ENCODE data around the gene MAN1A1.

Gene MAN1A1

DNA sequence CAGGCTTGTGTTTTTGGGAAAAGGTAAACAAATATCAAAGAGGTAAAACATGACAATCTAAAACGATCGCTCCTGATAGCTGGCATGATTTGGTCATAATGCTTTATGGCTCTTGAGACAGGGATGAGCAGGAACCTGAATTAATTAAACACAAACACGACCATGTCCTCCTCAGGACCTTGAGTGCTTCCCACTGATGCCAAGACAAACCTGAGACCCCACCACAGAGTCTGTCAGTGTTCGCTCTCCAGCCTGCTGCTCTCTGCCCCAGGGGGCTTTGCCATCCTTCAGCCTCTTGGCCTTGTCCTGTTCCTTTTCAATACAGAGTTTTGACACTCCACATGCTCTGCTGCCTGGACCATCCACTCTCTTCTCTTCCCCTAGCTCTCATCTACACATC, 119.4 kb downstream of the MAN1A1 start:
- CTCF ChIA-PET: interaction anchor here (1.5 kb wide), 1 partner anchor 121 kb away, joined by 3 read pairs; no protein-coding TSS in a partner anchor
- no peak overlapping the region for H3K27ac Mint-ChIP-seq
- H3K4me1 Mint-ChIP-seq: no peaks in the 10 kb centered on the region
- no peaks in the 10 kb centered on the region for H3K9me3 Mint-ChIP-seq
- no peak for DNase-seq
- no peaks in the 10 kb centered on the region for H3K36me3 Mint-ChIP-seq
- no peaks in the 10 kb centered on the region for H3K27me3 Mint-ChIP-seq
- H3K4me3 Mint-ChIP-seq: no peak overlapping the region

DNA sequence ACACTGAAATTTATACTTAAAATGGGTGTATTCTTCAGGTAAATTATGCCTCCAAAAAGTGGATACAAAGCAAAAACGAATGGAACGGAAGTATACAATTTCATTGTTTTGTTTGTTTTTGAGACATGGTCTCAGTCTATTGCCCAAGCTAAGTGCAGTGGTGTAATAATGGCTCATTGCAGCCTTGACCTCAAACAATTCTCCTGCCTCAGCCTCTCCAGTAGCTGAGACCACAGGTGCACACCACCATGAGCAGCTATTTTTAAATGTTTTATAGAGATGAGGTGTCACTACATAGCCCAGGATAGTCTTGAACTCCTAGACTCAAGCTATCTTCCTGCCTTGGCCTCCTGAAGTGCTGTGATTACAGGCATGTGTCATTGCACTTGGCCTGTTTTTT, 122.2 kb downstream of the MAN1A1 start:
- no peaks in the 10 kb centered on the region for H3K27me3 Mint-ChIP-seq
- no peaks in the 10 kb centered on the region for H3K4me1 Mint-ChIP-seq
- no peaks in the 10 kb centered on the region for H3K9me3 Mint-ChIP-seq
- CTCF ChIA-PET: no interaction called here
- DNase-seq: no peak
- H3K36me3 Mint-ChIP-seq: no peaks in the 10 kb centered on the region
- no peak overlapping the region for H3K4me3 Mint-ChIP-seq
- H3K27ac Mint-ChIP-seq: no peak overlapping the region

DNA sequence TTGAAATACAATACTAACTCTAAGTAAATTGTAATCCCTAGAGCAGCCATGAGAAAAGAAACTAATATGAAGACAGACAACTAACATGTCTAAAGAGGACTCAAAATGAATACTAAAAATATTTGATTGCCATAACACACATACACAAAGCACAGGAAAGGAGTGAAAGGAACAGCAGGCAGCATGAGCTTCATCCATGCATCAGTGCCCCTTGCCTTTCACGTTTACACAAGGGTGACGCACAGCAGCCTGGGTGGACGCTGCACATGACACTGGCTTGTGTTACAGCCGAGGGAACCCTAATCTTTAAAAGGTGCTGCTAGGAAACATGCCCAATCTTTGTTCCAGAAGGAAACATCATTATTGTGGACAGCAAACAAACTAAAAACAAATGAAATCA, 123.5 kb downstream of the MAN1A1 start:
- H3K27ac Mint-ChIP-seq: no peak overlapping the region
- CTCF ChIA-PET: no interaction called here
- H3K4me3 Mint-ChIP-seq: no peak overlapping the region
- no peaks in the 10 kb centered on the region for H3K27me3 Mint-ChIP-seq
- H3K36me3 Mint-ChIP-seq: no peaks in the 10 kb centered on the region
- H3K9me3 Mint-ChIP-seq: no peaks in the 10 kb centered on the region
- no peaks in the 10 kb centered on the region for H3K4me1 Mint-ChIP-seq
- no peak for DNase-seq

DNA sequence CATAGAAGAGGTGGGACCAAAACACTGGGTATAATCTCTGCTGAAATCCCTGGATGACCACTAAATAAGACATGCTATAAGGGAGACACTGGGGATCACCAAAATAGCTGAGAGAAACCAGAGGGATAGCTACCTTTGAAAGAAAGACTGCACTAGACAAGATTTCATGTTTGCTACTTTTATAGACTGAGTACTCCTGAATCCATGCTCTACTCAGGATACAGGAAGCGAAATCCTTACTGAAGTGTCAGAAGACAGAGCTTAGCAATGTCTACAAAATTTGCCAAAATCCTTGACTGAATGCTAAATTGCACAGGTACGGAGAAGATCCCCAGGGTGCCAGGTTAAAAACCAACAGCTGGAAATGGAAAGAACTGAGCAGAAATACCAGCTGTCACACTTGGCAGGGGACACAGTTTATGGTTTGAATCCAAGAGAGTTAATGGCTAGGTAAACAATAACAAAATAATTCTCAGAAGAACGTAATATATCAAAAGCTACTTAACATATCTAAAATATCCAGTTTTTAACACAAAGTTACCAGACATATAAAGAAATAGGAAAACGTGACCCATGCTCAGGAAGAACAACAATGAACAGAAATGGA, 125.4 kb downstream of the MAN1A1 start:
- Mint-ChIP-seq H3K4me3 (no peak overlapping the region), H3K9me3 (no peaks in the 10 kb centered on the region), H3K4me1 (no peaks in the 10 kb centered on the region), H3K27ac (no peak overlapping the region), H3K36me3 (no peaks in the 10 kb centered on the region), H3K27me3 (no peaks in the 10 kb centered on the region)
- DNase-seq: no peak
- CTCF ChIA-PET: no interaction called here

- Mint-ChIP-seq H3K36me3 (no peaks in the 10 kb centered on the region), H3K4me1 (no peaks in the 10 kb centered on the region), H3K27me3 (no peaks in the 10 kb centered on the region), H3K9me3 (no peaks in the 10 kb centered on the region), H3K4me3 (no peak overlapping the region), H3K27ac (no peak overlapping the region)
- CTCF ChIA-PET: no interaction called here
- no peak for DNase-seq
Measured at GRCh38 chr6:119220452-119220851, 129.1 kb downstream of the MAN1A1 start.

DNA sequence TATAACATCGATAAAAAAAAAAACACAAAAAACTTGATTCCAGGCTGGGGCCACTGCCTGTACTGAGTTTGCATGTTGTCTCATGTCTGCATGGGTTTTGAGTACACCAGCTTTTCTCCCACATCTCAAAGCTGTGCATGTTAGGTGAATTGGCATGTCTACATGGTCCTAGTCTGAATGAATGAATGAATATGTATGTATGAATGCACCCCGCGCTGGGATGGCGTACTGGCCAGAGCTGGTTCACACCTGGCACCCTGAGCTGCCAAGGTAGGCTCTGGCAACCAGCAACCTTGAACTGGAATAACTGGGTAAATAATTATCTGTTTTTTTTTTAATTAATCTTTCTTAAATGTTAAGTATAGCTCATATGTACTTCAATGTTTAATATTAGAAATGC, 131.0 kb downstream of the MAN1A1 start:
- Mint-ChIP-seq H3K9me3 (no peaks in the 10 kb centered on the region), H3K27ac (no peak overlapping the region), H3K4me3 (no peak overlapping the region), H3K36me3 (no peaks in the 10 kb centered on the region), H3K4me1 (no peaks in the 10 kb centered on the region), H3K27me3 (no peaks in the 10 kb centered on the region)
- CTCF ChIA-PET: no interaction called here
- DNase-seq: no peak

- DNase-seq: no peak
- no peaks in the 10 kb centered on the region for H3K4me1 Mint-ChIP-seq
- no peaks in the 10 kb centered on the region for H3K27me3 Mint-ChIP-seq
- no peaks in the 10 kb centered on the region for H3K9me3 Mint-ChIP-seq
- H3K36me3 Mint-ChIP-seq: no peaks in the 10 kb centered on the region
- CTCF ChIA-PET: no interaction called here
- H3K27ac Mint-ChIP-seq: no peak overlapping the region
- H3K4me3 Mint-ChIP-seq: no peak overlapping the region
Measured at GRCh38 chr6:119215885-119216590, 133.5 kb downstream of the MAN1A1 start.

DNA sequence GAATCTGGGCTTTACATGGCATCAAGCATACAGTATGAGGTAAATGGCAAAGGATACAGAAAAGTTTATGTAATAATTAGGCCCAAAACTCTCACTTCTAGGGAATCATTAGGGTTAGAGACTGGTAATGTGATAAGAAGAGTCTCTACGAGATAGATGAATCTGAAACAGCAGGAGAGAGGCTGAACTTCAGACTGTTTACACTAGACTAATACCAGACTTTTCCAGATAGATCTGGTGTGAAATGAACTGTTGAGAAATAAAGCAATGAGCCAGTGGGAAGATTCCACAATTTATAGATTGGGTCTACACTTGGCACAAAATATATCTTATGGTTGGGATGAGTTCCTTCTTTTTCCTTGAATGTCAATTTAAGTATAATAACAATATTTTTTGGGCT, 134.3 kb downstream of the MAN1A1 start:
- no peak for DNase-seq
- no peak overlapping the region for H3K27ac Mint-ChIP-seq
- no peaks in the 10 kb centered on the region for H3K4me1 Mint-ChIP-seq
- no peaks in the 10 kb centered on the region for H3K9me3 Mint-ChIP-seq
- no peaks in the 10 kb centered on the region for H3K36me3 Mint-ChIP-seq
- H3K4me3 Mint-ChIP-seq: no peak overlapping the region
- no peaks in the 10 kb centered on the region for H3K27me3 Mint-ChIP-seq
- CTCF ChIA-PET: no interaction called here

GRCh38 chr6:119210596-119210995, 139.0 kb downstream of the MAN1A1 start:
- no peak overlapping the region for H3K4me3 Mint-ChIP-seq
- H3K27me3 Mint-ChIP-seq: no peaks in the 10 kb centered on the region
- no peak overlapping the region for H3K27ac Mint-ChIP-seq
- DNase-seq: no peak
- H3K9me3 Mint-ChIP-seq: no peaks in the 10 kb centered on the region
- CTCF ChIA-PET: no interaction called here
- no peaks in the 10 kb centered on the region for H3K36me3 Mint-ChIP-seq
- H3K4me1 Mint-ChIP-seq: peaks cover 9% of the 10 kb centered on the region

DNA sequence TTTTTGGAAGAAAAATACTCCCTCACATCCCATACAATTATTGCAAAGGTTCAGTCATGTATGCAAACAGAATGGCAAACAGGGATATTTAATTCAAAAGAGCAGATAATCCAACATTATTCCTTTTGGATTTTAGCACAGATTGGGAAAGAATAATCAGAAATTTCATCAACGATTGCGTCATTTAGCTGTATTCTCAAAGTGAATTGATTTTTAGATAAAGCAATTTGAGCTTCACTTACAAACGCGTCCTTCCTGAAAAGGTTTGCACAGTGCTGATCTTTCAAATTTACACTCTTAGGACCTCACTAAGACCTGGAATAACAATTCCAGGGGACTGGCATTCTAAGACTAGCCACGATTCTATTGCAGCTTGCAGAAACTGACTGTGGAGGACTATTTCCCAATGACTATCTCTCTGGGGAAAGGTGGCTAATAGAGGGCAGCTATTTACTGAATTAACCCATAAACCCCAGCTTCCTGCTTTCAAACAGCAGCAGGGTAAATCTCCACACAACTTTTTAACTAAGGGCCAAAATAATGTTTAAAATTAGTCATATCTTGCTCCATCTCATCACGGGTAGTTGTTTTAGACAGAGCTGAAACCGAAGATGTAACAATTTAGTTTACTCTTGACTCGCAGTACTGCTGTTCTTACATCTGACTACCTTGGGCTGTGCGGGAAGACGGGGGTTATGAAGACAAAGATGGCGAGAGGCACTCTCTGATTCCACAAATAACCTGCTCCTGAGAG, 139.9 kb downstream of the MAN1A1 start:
- no peak overlapping the region for H3K27ac Mint-ChIP-seq
- CTCF ChIA-PET: no interaction called here
- no peaks in the 10 kb centered on the region for H3K9me3 Mint-ChIP-seq
- no peak for DNase-seq
- no peaks in the 10 kb centered on the region for H3K27me3 Mint-ChIP-seq
- no peak overlapping the region for H3K4me3 Mint-ChIP-seq
- H3K36me3 Mint-ChIP-seq: no peaks in the 10 kb centered on the region
- peaks cover 9% of the 10 kb centered on the region for H3K4me1 Mint-ChIP-seq

DNA sequence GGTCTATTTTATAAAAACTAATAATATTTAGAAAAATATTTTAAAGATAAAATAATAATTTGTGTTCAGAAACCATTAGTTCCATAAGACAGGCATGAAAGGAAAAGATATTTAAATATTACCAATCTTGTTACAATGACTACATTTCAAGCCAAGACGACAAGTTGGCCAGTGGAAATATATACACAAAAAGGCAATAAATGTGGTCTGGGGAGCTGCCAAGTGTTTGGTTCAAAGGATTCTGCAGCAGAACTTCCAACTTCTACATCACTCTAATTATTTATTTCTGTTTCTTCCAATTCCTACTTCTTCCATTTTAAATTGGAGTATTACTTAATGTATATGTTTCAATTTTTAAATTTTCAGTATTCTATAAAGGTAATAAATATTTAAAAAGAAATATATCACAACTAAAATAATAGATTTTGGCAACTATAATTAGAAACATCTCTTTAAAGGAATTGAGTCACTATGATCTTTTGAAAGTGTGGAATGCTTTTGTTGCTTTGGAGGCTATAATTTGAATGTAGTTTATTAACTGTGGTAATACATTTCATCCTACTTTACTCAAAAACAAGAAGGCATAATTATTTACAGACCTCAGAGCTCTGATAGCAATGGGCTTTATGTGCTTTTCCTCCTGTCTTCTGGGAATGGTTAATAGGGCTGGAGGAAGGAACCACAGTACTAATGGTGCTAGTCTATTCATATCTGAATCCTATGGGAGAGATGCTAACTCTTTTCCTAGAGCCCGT, 141.4 kb downstream of the MAN1A1 start:
- CTCF ChIA-PET: interaction anchor here (0.5 kb wide), 1 partner anchor 27 kb away, joined by 3 read pairs; no protein-coding TSS in a partner anchor
- no peaks in the 10 kb centered on the region for H3K36me3 Mint-ChIP-seq
- no peak overlapping the region for H3K27ac Mint-ChIP-seq
- H3K4me3 Mint-ChIP-seq: no peak overlapping the region
- DNase-seq: no peak
- no peaks in the 10 kb centered on the region for H3K9me3 Mint-ChIP-seq
- H3K27me3 Mint-ChIP-seq: no peaks in the 10 kb centered on the region
- H3K4me1 Mint-ChIP-seq: peaks cover 9% of the 10 kb centered on the region

- Mint-ChIP-seq H3K27ac (no peak overlapping the region), H3K4me1 (peaks cover 9% of the 10 kb centered on the region), H3K4me3 (no peak overlapping the region), H3K36me3 (peaks cover 2% of the 10 kb centered on the region), H3K9me3 (no peaks in the 10 kb centered on the region), H3K27me3 (no peaks in the 10 kb centered on the region)
- CTCF ChIA-PET: no interaction called here
- no peak for DNase-seq
Measured at GRCh38 chr6:119207327-119207726, 142.2 kb downstream of the MAN1A1 start.

DNA sequence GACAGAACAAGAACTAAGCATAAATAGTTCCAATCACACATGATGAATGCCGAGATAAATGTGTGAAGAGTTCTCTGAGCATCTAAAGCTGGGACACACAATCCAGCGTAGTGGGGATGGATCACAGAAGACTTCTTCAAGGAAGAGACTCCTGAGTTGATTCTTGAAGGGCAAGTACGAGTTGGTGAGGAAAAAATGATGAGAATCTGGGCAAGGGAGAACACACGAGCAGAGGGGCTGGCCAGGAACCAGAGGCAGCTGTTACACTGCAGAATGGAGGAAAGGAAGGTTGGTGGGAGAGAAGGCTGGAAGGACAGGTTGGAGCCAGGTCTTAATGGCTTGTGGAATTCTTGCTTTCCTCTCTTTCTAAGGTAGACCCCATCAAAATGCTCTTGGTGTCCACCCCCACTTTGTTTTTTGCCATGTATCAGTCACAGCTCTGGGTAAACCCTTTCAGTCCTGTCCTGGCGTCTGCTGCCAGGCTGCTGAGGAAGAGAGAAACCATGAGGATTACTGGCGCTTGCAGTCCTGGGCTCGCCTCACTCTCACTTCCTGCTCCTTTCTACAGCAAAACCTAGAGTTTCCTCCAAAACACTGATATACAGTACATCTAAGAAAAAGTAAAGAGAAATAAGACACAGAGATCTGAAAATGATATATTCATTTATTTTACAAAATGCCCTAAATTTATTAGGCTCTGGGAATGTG, 143.5 kb downstream of the MAN1A1 start:
- Mint-ChIP-seq H3K36me3 (peaks cover 2% of the 10 kb centered on the region), H3K4me1 (peaks cover 9% of the 10 kb centered on the region), H3K9me3 (no peaks in the 10 kb centered on the region), H3K4me3 (no peak overlapping the region), H3K27me3 (no peaks in the 10 kb centered on the region), H3K27ac (no peak overlapping the region)
- CTCF ChIA-PET: no interaction called here
- DNase-seq: no peak

DNA sequence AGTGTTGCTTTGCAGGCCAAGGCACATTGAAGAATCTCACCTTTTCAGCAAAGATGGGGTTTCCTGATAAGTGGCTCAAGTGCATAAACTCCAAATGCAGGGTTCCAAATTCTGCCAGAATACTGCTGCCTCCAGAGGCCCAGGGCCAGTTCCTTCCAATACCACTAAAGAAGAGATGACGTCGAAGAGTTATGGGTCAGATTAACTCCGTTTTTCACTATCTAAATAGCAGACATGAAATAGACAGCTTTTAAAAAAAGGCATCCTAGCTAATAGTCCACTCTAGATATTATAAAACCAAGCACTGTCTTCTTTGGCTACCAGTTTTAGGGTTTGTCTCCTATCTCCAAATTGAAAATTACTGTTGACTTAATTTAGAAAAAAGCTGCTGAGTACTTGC, 144.8 kb downstream of the MAN1A1 start:
- no peak overlapping the region for H3K27ac Mint-ChIP-seq
- no peak for DNase-seq
- H3K36me3 Mint-ChIP-seq: peaks cover 2% of the 10 kb centered on the region
- H3K4me1 Mint-ChIP-seq: peaks cover 9% of the 10 kb centered on the region
- H3K9me3 Mint-ChIP-seq: no peaks in the 10 kb centered on the region
- CTCF ChIA-PET: no interaction called here
- H3K27me3 Mint-ChIP-seq: no peaks in the 10 kb centered on the region
- no peak overlapping the region for H3K4me3 Mint-ChIP-seq

Data from activated naive CD4-positive, alpha-beta T cell treated with anti-CD3 and anti-CD28 coated beads, Interleukin-2, amount 10 ng/mL, durations not matched to agents 7 days and 5 days (primary cell).